ENCODE results near the gene NECAB3.

The NECAB3 gene

GRCh38 chr20:33677991-33678702 is 3.9 kb upstream of the NECAB3 start:
- DNase-seq (ENCODE audit: low read depth in 2 of 2), result no peak

GRCh38 chr20:33676652-33677645 is 2.7 kb upstream of the NECAB3 start:
- no peak for DNase-seq (ENCODE audit: low read depth in 2 of 2)

GRCh38 chr20:33676121-33676520 is 1.9 kb upstream of the NECAB3 start:
- DNase-seq (ENCODE audit: low read depth in 2 of 2), result no peak

- no peak for DNase-seq (ENCODE audit: low read depth in 2 of 2)
Observed at GRCh38 chr20:33675136-33675959, 1.1 kb upstream of the NECAB3 start.

- DNase-seq (ENCODE audit: low read depth in 2 of 2), result no peak
Observed at GRCh38 chr20:33673410-33674293, 576 bp downstream of the NECAB3 start.

- DNase-seq (ENCODE audit: low read depth in 2 of 2), result no peak
Observed at GRCh38 chr20:33673114-33673409, 1.2 kb downstream of the NECAB3 start.

- DNase-seq (ENCODE audit: low read depth in 2 of 2), result no peak
Observed at GRCh38 chr20:33672426-33673113, 1.7 kb downstream of the NECAB3 start.

- DNase-seq (ENCODE audit: low read depth in 2 of 2), result no peak
Observed at GRCh38 chr20:33671573-33672288, 2.5 kb downstream of the NECAB3 start.

GRCh38 chr20:33670715-33671499 is 3.3 kb downstream of the NECAB3 start:
- DNase-seq (ENCODE audit: low read depth in 2 of 2), result no peak

GRCh38 chr20:33669873-33670640 is 4.2 kb downstream of the NECAB3 start:
- no peak for DNase-seq (ENCODE audit: low read depth in 2 of 2)

- no peak for DNase-seq (ENCODE audit: low read depth in 2 of 2)
Observed at GRCh38 chr20:33669224-33669623, 5.0 kb downstream of the NECAB3 start.

- DNase-seq (ENCODE audit: low read depth in 2 of 2), result no peak
Observed at GRCh38 chr20:33668466-33669155, 5.6 kb downstream of the NECAB3 start.

GRCh38 chr20:33667676-33668465 is 6.4 kb downstream of the NECAB3 start:
- peak; percentile 46 to 59 for DNase-seq (ENCODE audit: low read depth in 2 of 2)

GRCh38 chr20:33667245-33667675 is 7.0 kb downstream of the NECAB3 start:
- no peak for DNase-seq (ENCODE audit: low read depth in 2 of 2)

- peak; percentile 55 to 65 for DNase-seq (ENCODE audit: low read depth in 2 of 2)
Observed at GRCh38 chr20:33666293-33667244, 7.7 kb downstream of the NECAB3 start, which contains the start of gene ACTL10. TSS of gene ACTL10 (plus strand) at chr20:33666943. CDS start at chr20:33667498, 555 bp downstream.
